ENCODE measurements around the gene RETREG1.

- TF ChIP-seq CTCF (IDR thresholded peaks at IDR 0.05) (peak in 8 of 12 donors; percentile 24 to 47 (median 32)), POLR2A (IDR thresholded peaks at IDR 0.05) (no peak)
Observed at GRCh38 chr5:16453609-16454008, 163.2 kb downstream of the RETREG1 start.

Data from heart left ventricle (tissue), 13 donors.